GM12872 (cell line): ENCODE data around the gene CST4.

Source experiments
- CTCF ChIP-seq: IDR thresholded peaks from 3 replicates; pipeline ENCODE4 v1.5.1; 2011; ENCODE audit warnings: low read depth, mild to moderate bottlenecking, low read length, moderate library complexity; ENCODE audit not compliant: insufficient read depth

The CST4 gene

DNA sequence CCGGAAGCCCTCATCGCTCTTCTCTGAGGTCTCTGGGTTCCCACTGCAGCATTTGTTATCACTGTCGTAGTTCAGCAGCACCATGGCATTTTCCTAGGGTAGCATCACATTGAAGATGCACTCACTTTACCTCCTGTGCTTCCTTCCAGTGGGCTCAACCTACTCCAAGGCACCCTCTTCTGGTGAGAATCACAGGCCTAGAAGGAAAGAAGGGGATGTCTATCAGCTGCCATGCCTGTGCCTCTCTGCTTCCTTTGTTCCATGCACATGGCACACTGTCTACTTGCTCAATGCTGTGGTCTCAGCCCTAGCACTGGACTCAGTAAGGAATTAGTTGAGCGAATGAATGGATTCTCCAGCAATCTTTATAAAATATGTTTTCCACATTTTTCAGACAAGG, 22.6 kb downstream of the CST4 start:
- TF ChIP-seq CTCF, result no peak

DNA sequence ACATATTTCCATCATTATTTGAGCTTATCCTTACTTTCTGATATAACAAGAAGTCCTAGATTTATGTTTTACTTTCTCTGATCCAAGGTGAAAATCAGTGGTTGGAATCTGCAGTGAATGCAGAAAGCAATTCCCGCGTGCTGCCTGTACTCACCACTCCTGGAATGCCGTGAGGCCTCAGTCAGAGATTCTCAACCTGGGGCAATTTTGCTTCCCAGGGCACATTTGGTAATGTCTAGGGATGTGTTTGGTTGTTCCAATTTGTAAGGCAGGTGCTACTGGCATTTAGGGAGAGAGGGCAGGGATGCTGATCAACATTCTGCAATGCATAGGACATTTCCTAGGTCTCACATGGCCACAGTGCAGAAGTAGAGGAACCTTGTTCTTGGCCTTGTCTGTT, 23.9 kb downstream of the CST4 start:
- TF ChIP-seq CTCF, result no peak

DNA sequence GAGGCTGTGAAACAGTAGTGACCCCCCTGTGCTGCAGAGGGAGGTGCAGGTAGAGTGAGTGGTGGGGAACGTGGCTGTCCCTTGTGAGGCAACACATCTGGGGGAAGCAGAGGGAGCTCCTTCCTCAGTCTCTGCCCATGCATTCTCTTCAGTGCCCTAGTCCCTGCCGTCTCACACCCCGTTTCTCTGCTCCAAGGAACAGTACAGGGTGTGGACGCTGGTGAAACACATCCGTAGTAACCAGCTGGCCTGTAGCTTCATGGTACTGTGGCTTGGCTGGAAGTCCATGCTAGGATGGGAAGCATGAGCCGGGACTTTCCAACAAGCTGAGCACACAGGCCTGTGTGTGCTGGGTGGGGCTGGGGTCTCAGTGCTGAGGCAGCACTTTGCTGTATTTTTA, 25.7 kb downstream of the CST4 start:
- no peak for TF ChIP-seq CTCF

GRCh38 chr20:23662276-23662870, 26.5 kb downstream of the CST4 start:
- TF ChIP-seq CTCF, result no peak

DNA sequence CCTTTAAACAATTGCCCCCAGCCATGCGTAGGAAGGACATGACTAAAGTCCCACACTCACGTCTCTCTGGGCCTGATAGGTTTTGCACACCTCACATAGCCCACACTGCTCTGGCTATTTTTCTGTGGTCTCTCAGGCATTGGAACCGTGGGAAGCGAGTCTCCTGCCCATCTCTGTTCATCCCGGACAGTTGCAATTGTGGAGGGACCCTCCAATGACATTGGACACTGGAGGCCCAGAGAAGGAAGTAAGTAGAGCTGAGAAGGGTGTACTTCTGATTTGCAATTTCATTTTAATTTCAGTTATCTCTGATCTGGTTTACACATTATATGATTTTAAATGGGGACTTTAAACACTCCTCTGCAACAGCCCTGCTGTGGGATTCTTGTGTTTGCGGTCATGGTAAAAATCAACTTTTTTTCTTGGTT, 27.8 kb downstream of the CST4 start:
- no peak for TF ChIP-seq CTCF

DNA sequence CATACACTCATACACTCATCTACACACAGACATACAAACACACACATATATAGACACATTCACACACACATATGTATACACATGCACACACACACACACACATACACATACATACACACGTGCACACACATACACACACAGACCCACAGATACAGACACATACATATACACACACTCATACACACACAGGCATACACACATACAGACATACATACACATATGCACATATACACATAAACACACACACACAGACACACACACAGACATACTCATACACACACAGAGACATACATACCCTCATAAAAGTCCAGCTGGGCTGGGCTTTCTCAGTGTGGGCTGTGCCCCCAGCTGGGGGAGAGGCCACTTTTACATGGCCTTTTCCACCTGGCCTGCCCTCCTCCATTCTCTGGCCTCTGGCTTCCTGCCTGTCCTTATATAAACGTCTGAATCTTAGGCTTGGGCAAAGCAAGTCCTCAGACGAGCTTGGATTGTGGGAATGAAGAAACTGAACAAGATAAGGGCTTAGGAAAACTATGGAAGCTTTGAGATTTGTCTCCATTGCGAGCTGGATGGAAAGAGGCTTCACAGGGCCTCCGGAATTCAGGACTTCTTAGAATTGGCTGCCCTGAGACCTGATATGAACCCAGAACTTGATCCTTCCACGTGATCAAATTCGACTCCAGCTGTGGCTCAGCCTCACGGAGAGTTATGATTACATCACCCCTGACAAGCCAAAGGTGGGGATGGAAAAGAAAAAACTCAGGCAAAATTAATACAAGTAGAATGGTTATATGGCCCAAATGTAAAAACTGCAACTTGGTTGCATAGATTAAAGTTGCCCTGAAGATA, 28.6 kb downstream of the CST4 start:
- no peak for TF ChIP-seq CTCF

GRCh38 chr20:23658989-23659609, 29.7 kb downstream of the CST4 start:
- TF ChIP-seq CTCF, result no peak
